B cell (primary cell): ENCODE data around the gene HIPK4.

Source experiments
- CTCF ChIP-seq: fragments of 200-600 bp; IDR thresholded peaks from one replicate; pipeline ENCODE4 v1.8.0; 2022; ENCODE audit warnings: antibody characterized with exemption, mild to moderate bottlenecking
- EZH2 ChIP-seq: IDR thresholded peaks from 2 replicates; pipeline ENCODE4 v1.6.1; 2012; ENCODE audit warnings: borderline replicate concordance, low read depth, mild to moderate bottlenecking, moderate library complexity, low read length; ENCODE audit not compliant: insufficient read depth, poor library complexity, severe bottlenecking

DNA sequence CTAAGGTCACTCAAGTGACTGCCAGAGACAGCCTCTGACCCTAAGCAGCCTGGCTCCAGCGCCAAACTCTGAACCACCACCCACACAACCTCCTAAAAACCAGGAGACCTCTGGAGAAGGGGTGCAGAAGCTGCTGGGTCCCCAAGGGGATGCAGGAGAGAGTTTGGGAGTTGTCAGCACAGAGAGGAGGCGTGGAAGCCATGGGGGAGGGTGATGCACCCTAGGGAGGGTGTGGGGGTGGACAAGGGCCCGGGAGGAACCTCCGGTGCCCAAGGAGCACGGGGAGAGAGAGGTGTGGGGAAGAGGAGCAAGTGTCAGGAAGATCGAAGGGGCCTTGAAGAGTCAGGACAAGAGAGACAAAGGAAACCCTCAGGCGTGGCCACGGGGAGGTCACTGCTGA is 2.1 kb upstream of the HIPK4 start:
- no peak for TF ChIP-seq EZH2
- no peak for TF ChIP-seq CTCF
